A673 (cell line): ENCODE results near the gene SMYD3. TPM values are rescaled to one million over a fixed set of nuclear protein-coding genes. Genes with fewer than 3 reads are reported as not detected.

Experiments used
- BruUV-seq: library from RNA; stranded (reverse); fragments of 400-500 nt; replicated peaks from 2 replicates; lab custom pipeline; 2021; lab: Mats Ljungman, UMichigan
- CTCF ChIA-PET: fragments of 300-600 bp; sonication (Branson Sonifier 250); formaldehyde crosslinking; loops from one replicate; lab custom pipeline; 2022; ENCODE audit warnings: antibody characterized with exemption; lab: Charles Lee
- POLR2A ChIA-PET: fragments of 300-600 bp; sonication (Branson Sonifier 250); formaldehyde crosslinking; loops from one replicate; lab custom pipeline; 2022; ENCODE audit warnings: antibody characterized with exemption; ENCODE audit not compliant: low non-redundant PET; lab: Charles Lee
- DNase-seq: peaks from one replicate; pipeline ENCODE4 v3.0.0-alpha.2; 2015; ENCODE audit warnings: low spot score
- H3K27ac ChIP-seq: fragments of 200-600 bp; sonication (generic); 2 replicates; pipeline ENCODE4 v1.5.1; 2016; ENCODE audit warnings: mixed run types, low read depth, mild to moderate bottlenecking, mixed read lengths, antibody characterized with exemption, low read length; ENCODE audit not compliant: poor library complexity, severe bottlenecking
- H3K27me3 ChIP-seq: fragments of 200-600 bp; sonication (generic); replicated peaks from 2 replicates; pipeline ENCODE4 v1.6.1; 2017; ENCODE audit warnings: mixed run types, low read depth, mild to moderate bottlenecking, mixed read lengths, antibody characterized with exemption, low read length; ENCODE audit not compliant: insufficient read depth, poor library complexity
- H3K36me3 ChIP-seq: fragments of 200-600 bp; sonication (generic); 2 replicates; pipeline ENCODE4 v1.6.1; 2016; ENCODE audit warnings: mixed run types, mild to moderate bottlenecking, mixed read lengths, antibody characterized with exemption, low read length; ENCODE audit not compliant: insufficient read depth, poor library complexity, severe bottlenecking
- H3K4me1 ChIP-seq: fragments of 200-600 bp; sonication (generic); 2 replicates; pipeline ENCODE4 v1.6.1; 2017; ENCODE audit warnings: mixed run types, mild to moderate bottlenecking, mixed read lengths, antibody characterized with exemption, low read length; ENCODE audit not compliant: insufficient read depth, poor library complexity, severe bottlenecking
- H3K4me3 ChIP-seq: fragments of 200-600 bp; sonication (generic); 2 replicates; pipeline ENCODE4 v1.5.1; 2016; ENCODE audit warnings: low read depth, mixed run types, mild to moderate bottlenecking, mixed read lengths, low read length; ENCODE audit not compliant: poor library complexity, severe bottlenecking
- H3K9me3 ChIP-seq: fragments of 200-600 bp; sonication (generic); 2 replicates; pipeline ENCODE4 v1.6.1; 2016; ENCODE audit warnings: mixed run types, low read depth, mild to moderate bottlenecking, mixed read lengths, antibody characterized with exemption, low read length; ENCODE audit not compliant: poor library complexity, severe bottlenecking
- EZH2 ChIP-seq: fragments of 200-600 bp; sonication (generic); IDR thresholded peaks from 2 replicates; pipeline ENCODE4 v1.6.1; 2017; ENCODE audit warnings: borderline replicate concordance, low read depth, mild to moderate bottlenecking, mixed read lengths, antibody characterized with exemption, low read length; ENCODE audit not compliant: poor library complexity, severe bottlenecking
- intact Hi-C: fragments of 100-400 bp; cut with micrococcal nuclease; formaldehyde crosslinking; loops from one replicate; pipeline ENCODE4 v1.10.0; 2022; ENCODE audit not compliant: unreplicated experiment
- total RNA-seq: library from RNA; stranded (reverse); gene quantifications from 2 replicates; pipeline ENCODE4 v1.2.3, GENCODE V29; 2021
- TF ChIP-seq, protein P1 (sequence below): fragments of 300-800, 200-600 bp; sonication (generic); conservative IDR thresholded peaks from 2 replicates; pipeline ENCODE4 v1.5.1; 2017; ENCODE audit warnings: low read depth, mild to moderate bottlenecking, antibody characterized with exemption, low read length, moderate library complexity, mixed read lengths

SMYD3 gene
- total RNA-seq, 1 experiment from 2014 or later, result 29.0 TPM

DNA sequence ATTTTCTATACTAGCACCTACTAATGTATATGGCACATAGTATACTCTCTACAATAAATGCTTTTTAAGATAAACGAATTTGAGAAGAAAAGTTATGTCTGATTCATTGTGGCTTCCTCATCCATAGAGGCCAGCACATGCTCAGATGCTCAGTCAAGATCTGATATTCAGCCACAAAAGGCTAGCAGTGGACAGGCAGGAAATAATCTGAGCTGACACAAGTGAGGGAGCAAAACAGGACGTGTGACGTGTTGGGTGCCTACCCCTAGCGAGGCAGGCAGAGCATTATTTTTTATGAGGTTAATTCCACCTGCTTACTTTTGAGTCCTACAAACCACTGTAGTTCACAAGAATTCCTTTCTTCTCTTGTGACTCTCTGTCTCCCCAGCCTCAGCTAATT lies 550.9 kb downstream of the SMYD3 start:
- no peak for TF ChIP-seq EZH2
- TF ChIP-seq, protein P1, sequence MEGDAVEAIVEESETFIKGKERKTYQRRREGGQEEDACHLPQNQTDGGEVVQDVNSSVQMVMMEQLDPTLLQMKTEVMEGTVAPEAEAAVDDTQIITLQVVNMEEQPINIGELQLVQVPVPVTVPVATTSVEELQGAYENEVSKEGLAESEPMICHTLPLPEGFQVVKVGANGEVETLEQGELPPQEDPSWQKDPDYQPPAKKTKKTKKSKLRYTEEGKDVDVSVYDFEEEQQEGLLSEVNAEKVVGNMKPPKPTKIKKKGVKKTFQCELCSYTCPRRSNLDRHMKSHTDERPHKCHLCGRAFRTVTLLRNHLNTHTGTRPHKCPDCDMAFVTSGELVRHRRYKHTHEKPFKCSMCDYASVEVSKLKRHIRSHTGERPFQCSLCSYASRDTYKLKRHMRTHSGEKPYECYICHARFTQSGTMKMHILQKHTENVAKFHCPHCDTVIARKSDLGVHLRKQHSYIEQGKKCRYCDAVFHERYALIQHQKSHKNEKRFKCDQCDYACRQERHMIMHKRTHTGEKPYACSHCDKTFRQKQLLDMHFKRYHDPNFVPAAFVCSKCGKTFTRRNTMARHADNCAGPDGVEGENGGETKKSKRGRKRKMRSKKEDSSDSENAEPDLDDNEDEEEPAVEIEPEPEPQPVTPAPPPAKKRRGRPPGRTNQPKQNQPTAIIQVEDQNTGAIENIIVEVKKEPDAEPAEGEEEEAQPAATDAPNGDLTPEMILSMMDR, result no peak
- Histone ChIP-seq H3K36me3 (no peaks in the 10 kb centered on the region), H3K27me3 (no peaks in the 10 kb centered on the region), H3K4me3 (no peak overlapping the region), H3K27ac (no peak overlapping the region), H3K9me3 (no peaks in the 10 kb centered on the region), H3K4me1 (peaks cover 10% of the 10 kb centered on the region)
- no peak for DNase-seq
- intact Hi-C loops, result no loop called here
- ChIA-PET CTCF (no interaction called here), POLR2A (no interaction called here)
- no TSS peak for BruUV-seq

DNA sequence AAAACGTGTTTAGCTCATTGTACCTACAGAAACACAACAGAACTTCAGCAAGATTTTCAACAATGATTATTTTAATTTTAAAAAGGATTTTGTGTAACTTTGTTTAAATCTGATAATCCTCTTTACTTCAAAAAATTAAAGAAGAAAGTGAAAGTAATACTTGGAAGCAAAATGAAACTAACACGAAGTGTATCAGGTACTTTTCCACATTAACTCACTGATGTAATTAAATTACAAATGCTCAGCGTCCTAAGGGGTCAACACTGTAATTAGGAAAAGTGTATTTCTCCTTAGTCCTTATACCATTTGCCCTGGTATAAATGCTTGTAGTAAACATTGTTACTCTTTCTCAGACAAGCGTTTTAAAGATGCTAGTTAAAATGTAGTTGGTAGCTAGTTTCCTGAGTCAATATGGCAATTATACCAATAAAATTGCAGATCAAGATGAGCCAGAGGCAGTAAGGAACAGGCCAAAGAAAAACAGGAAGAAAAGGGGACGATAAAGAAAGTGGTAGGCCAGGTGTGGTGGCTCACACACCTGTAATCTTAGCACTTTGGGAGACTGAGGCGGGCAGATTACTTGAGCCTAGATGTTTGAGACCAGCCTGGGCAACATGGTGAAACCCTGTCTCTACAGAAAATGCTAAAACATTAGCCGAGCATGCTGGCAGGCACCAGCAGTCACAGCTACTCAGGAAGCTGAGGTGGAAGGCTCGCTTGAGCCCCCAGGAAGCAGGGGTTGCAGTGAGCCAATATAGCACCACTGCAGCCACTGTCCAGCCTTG lies 553.0 kb downstream of the SMYD3 start:
- CTCF ChIA-PET, result no interaction called here
- intact Hi-C loops, result no loop called here

DNA sequence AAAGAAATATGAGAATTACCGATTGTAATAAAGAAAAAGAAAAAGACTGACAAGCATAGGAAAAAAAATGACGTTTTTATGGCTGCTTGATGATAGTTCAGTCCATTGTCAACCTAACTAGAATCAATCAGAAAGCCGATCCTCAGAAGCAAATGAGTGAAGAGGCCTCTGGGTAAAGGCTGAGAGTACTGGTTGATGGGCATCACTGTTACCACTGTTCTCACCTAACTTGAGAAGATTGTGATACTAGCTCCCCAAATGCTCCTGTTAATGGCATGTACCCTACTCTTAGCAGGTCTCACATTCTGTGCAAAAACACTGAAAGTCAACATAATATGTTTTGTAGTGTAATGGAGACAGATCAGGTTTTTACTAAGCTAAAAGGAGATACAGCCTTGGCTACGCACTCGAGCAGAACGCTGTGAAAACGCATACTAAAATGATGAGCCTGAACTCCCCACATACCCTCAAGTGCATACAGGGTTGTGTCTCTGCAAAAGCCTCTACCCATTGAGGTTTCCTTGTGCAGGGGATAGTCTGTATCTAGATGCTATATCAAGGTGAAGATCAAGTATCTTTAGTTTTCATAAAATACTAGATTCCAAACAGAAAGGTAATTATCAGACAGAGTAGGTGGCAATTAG lies 554.6 kb downstream of the SMYD3 start:
- CTCF ChIA-PET, result no interaction called here
- H3K27ac ChIP-seq, result no peak overlapping the region
- no peak overlapping the region for H3K4me3 ChIP-seq
- BruUV-seq, result no TSS peak
- H3K4me1 ChIP-seq, result peaks cover 10% of the 10 kb centered on the region
- H3K27me3 ChIP-seq, result no peaks in the 10 kb centered on the region
- intact Hi-C loops, result no loop called here
- H3K36me3 ChIP-seq, result no peaks in the 10 kb centered on the region
- no peak for DNase-seq
- H3K9me3 ChIP-seq, result no peaks in the 10 kb centered on the region
- TF ChIP-seq, protein P1, result no peak
- no peak for TF ChIP-seq EZH2
- POLR2A ChIA-PET, result no interaction called here

More for the DNA sequence above, 553.0 kb downstream of the SMYD3 start:
- no peaks in the 10 kb centered on the region for H3K27me3 ChIP-seq
- TF ChIP-seq EZH2, result no peak
- TF ChIP-seq, protein P1, result no peak
- H3K4me3 ChIP-seq, result peak overlapping the region; percentile 21
- POLR2A ChIA-PET, result no interaction called here
- BruUV-seq, result no TSS peak
- no peaks in the 10 kb centered on the region for H3K9me3 ChIP-seq
- H3K4me1 ChIP-seq, result peaks cover 10% of the 10 kb centered on the region
- no peaks in the 10 kb centered on the region for H3K36me3 ChIP-seq
- no peak for DNase-seq
- H3K27ac ChIP-seq, result peak overlapping the region; percentile 39
